Epithelial cell of esophagus (primary cell): ENCODE results near the gene GOLGA5.
"Not testable (repeated sequence)": the region's sequence is repeated elsewhere in the genome, so short reads cannot be mapped to it uniquely, and the experiment has no call there.

Experiments
- DNase-seq: peaks from one replicate; pipeline ENCODE4 v3.0.0; 2010; ENCODE audit warnings: low read depth
- H3K4me3 ChIP-seq: 2 replicates; pipeline ENCODE4 v1.5.1; 2011; ENCODE audit warnings: mild to moderate bottlenecking, low read length, control low read depth
- TF ChIP-seq, protein P1 (sequence below): IDR thresholded peaks from 2 replicates; pipeline ENCODE4 v1.5.1; 2011; ENCODE audit warnings: low read depth, mild to moderate bottlenecking, low read length, control low read depth, inconsistent platforms; ENCODE audit not compliant: insufficient read depth; ENCODE audit errors: missing control alignments

GOLGA5 gene

GRCh38 chr14:92813201-92813600 lies 19.1 kb downstream of the GOLGA5 start:
- no peak for DNase-seq
- no peak overlapping the region for H3K4me3 ChIP-seq
- TF ChIP-seq, protein P1, sequence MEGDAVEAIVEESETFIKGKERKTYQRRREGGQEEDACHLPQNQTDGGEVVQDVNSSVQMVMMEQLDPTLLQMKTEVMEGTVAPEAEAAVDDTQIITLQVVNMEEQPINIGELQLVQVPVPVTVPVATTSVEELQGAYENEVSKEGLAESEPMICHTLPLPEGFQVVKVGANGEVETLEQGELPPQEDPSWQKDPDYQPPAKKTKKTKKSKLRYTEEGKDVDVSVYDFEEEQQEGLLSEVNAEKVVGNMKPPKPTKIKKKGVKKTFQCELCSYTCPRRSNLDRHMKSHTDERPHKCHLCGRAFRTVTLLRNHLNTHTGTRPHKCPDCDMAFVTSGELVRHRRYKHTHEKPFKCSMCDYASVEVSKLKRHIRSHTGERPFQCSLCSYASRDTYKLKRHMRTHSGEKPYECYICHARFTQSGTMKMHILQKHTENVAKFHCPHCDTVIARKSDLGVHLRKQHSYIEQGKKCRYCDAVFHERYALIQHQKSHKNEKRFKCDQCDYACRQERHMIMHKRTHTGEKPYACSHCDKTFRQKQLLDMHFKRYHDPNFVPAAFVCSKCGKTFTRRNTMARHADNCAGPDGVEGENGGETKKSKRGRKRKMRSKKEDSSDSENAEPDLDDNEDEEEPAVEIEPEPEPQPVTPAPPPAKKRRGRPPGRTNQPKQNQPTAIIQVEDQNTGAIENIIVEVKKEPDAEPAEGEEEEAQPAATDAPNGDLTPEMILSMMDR, result no peak

DNA sequence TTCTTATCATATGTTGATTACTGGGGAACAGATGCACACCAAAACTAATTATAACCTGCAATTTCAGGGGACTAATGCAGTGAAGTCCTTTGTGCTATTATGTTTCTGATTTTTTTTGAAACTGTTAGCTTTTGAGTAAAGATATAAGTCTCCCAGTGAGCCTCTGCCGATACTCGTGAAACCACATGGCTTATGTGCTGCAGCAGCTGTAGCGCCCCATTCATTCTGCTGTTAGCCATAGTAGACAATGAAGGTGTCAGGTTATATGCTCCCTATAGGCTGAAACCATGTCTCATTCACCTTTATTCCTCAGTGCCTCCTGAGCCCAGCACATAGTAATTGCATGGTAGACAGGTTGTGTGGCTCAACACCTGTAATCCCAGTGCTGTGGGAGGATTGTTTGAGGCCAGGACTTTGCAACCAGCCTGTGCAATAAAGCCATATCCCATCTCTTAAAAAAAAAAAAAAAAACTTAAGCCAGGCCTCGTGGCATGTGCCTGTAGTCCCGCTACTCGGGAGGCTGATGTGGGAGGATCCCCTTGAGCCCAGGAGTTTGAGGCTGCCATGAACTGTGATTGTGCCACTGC lies 25.0 kb downstream of the GOLGA5 start:
- no peak overlapping the region for H3K4me3 ChIP-seq
- TF ChIP-seq, protein P1, result no peak
- no peak for DNase-seq

DNA sequence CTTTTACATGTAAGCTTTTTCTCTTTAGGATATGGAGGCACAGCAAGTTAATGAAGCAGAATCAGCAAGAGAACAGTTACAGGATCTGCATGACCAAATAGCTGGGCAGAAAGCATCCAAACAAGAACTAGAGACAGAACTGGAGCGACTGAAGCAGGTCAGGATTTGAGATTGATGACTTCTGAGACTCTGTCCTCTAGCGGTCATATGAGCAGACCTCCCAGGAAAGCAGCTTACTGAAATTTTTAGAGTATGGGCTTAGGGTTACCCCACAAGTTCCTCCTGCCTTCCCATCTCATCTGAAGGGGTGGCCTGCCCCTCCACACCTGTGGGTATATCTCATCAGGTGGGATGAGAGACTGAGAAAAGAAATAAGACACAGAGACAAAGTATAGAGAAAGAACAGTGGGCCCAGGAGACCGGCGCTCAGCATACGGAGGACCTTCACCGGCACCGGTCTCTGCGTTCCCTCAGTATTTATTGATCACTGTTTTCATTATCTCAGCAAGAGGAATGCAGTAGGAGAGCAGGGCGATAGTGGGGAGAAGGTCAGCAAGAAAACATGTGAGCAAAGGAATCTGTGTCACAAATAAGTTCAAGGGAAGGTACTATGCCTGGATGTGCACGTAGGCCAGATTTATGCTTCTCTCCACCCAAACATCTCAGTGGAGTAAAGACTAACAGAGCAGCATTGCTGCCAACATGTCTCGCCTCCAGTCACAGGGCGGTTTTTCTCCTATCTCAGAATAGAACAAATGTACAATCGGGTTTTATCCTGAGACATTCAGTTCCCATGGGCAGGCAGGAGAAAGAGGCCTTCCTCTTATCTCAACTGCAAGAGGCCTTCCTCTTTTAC lies 25.8 kb downstream of the GOLGA5 start:
- not testable (repeated sequence) for H3K4me3 ChIP-seq, DNase-seq

- not testable (repeated sequence) for H3K4me3 ChIP-seq, DNase-seq
Observed at GRCh38 chr14:92820536-92820840, 26.4 kb downstream of the GOLGA5 start.

DNA sequence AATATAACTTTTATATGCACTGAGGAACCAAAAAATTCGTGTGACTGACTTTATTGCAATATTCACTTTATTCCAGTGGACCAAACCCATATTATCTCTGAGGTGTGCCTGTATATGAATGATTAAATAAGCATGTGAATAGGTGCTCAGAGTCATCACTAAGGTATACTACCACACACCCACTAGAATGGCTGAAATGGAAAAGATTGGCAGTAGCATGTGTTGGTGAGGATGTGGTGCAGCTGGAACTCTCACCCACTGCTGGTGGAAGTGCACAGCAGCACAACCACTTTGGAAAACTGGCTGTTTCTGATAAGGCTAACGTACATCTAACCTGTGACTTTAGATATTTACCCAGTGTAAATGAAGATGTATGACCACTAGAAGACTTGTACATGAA lies 36.8 kb downstream of the GOLGA5 start:
- no peak for DNase-seq
- TF ChIP-seq, protein P1, result no peak

DNA sequence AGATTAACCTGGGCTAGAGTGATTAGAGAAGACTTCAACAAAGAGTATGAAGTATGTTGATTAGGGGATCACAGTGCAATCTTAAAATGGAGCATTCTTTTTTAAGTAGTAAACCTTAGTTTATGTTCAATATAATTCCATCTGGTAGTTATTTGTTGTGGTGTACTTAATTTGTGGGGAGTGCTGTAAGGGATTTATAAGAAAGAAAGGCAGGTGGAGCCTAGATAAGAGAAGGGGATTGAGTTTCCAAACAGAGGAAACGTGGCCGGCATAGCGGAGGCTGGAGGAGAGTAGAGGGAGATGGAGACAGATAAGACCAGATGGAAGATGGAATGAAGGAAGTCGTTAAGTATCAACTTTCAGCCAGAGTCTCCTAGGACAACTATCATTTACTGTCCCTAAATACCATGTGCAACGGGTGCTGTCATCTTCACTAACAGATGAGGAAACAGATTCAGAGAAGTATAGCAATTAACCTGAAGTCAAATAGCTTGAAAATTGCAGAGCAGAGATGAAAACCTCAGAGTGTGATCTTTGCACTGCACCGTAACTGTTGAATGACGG lies 38.1 kb downstream of the GOLGA5 start:
- no peak for DNase-seq
- TF ChIP-seq, protein P1, result no peak
- H3K4me3 ChIP-seq, result no peak overlapping the region

More for the DNA sequence above, 36.8 kb downstream of the GOLGA5 start:
- no peak overlapping the region for H3K4me3 ChIP-seq

DNA sequence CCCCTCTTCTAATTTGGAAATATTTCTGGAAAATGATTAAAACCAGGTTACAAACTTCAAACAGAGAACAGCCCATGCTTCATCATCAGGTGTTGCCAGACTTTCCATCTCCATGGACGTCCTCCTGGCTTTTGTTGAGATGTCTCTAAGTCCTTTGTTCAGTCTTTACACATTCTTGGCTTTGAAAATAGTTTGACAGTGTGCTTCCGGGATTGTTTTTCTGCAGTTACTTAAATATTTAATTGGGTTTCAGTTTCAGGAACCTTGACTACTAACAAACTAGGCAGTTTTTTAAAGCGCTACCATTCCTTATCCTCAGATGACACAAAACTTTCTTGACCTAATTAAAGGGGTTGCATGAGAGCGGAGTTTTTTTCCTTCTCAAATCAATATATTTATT lies 47.8 kb downstream of the GOLGA5 start:
- DNase-seq, result no peak
- no peak overlapping the region for H3K4me3 ChIP-seq
- TF ChIP-seq, protein P1, result no peak

DNA sequence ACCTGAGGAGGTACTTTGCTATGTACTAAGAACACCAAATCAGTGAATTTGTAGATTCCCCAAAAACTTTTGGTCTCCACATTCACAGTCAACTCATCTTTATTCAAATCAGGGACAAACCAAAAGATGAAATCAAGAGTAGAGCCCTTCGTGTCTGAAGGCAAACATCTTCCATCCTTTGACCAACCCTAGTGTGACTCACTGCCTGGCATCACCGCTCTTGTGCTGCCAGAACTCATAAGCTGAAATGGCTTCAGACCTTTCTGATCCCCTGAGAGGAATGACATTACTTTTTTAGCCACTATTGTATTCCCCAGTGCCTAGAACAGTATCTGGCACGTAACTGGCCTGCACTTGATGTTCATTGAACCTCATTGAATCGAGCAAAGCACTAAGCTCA lies 50.1 kb downstream of the GOLGA5 start:
- no peak overlapping the region for H3K4me3 ChIP-seq
- peak; percentile 33 for DNase-seq
- TF ChIP-seq, protein P1, result no peak
